OCI-LY3 (cell line): ENCODE results near the gene HERC4.

Source experiments
- H2AFZ ChIP-seq: fragments of 200-600, 300-600 bp; shearing (Covaris generic); 2 replicates; pipeline ENCODE4 v1.6.0; 2014; ENCODE audit warnings: antibody characterized with exemption, low read depth, low read length
- H3K27ac ChIP-seq: fragments of 200-600, 300-600 bp; sonication (generic); 2 replicates; pipeline ENCODE4 v1.5.1; 2014; ENCODE audit warnings: mild to moderate bottlenecking, low read length, moderate library complexity, mixed read lengths
- H3K27me3 ChIP-seq: fragments of 200-600, 300-600 bp; sonication (generic); 2 replicates; pipeline ENCODE4 v1.6.1; 2014; ENCODE audit warnings: low read depth, low read length, mixed read lengths
- H3K36me3 ChIP-seq: fragments of 200-600, 300-600 bp; sonication (generic); replicated peaks from 2 replicates; pipeline ENCODE3; 2014; ENCODE audit warnings: low read depth, low read length, mixed read lengths
- H3K4me1 ChIP-seq: fragments of 300-600, 200-600 bp; sonication (generic); 2 replicates; pipeline ENCODE4 v1.6.1; 2014; ENCODE audit warnings: low read length, mixed read lengths
- H3K4me2 ChIP-seq: fragments of 200-600, 300-600 bp; sonication (generic); 2 replicates; pipeline ENCODE4 v1.6.1; 2014; ENCODE audit warnings: low read length, mixed read lengths
- H3K4me3 ChIP-seq: fragments of 300-600, 200-600 bp; sonication (generic); 2 replicates; pipeline ENCODE4 v1.5.1; 2014; ENCODE audit warnings: antibody characterized with exemption, mild to moderate bottlenecking, low read length, moderate library complexity
- H3K79me2 ChIP-seq: fragments of 300-600, 200-600 bp; shearing (Covaris generic); 2 replicates; pipeline ENCODE4 v1.6.1; 2014; ENCODE audit warnings: mild to moderate bottlenecking, low read length, mixed read lengths
- H3K9ac ChIP-seq: fragments of 300-600, 200-600 bp; shearing (Covaris generic); 2 replicates; pipeline ENCODE4 v1.6.0; 2014; ENCODE audit warnings: mild to moderate bottlenecking, low read length, moderate library complexity
- H3K9me3 ChIP-seq: fragments of 200-600, 300-600 bp; shearing (Covaris generic); 2 replicates; pipeline ENCODE4 v1.6.1; 2014; ENCODE audit warnings: low read length, mixed read lengths; ENCODE audit not compliant: insufficient read depth
- H4K20me1 ChIP-seq: fragments of 200-600, 300-600 bp; sonication (generic); 2 replicates; pipeline ENCODE4 v1.6.1; 2016; ENCODE audit warnings: low read length, mixed read lengths; ENCODE audit not compliant: insufficient read depth
- CTCF ChIP-seq: fragments of 200-600, 300-600 bp; sonication (generic); IDR thresholded peaks from 2 replicates; pipeline ENCODE4 v1.5.1; 2014; ENCODE audit warnings: antibody characterized with exemption, low read length, low read depth
- EZH2phosphoT487 ChIP-seq: fragments of 200-600 bp; shearing (Covaris generic); IDR thresholded peaks from 2 replicates; pipeline ENCODE4 v1.6.1; 2018; ENCODE audit warnings: antibody characterized with exemption, mixed run types, low read depth

Gene HERC4

GRCh38 chr10:67893637-67894036 is 181.4 kb downstream of the HERC4 start:
- no peak overlapping the region for H3K9ac ChIP-seq
- H3K27ac ChIP-seq, result no peak overlapping the region
- TF ChIP-seq CTCF (no peak), EZH2phosphoT487 (no peak)
- H3K27me3 ChIP-seq, result no peaks in the 10 kb centered on the region
- no peak overlapping the region for H2AFZ ChIP-seq
- peaks cover 15% of the 10 kb centered on the region for H3K36me3 ChIP-seq
- no peaks in the 10 kb centered on the region for H4K20me1 ChIP-seq
- H3K4me1 ChIP-seq, result no peaks in the 10 kb centered on the region
- no peak overlapping the region for H3K4me3 ChIP-seq
- no peak overlapping the region for H3K4me2 ChIP-seq
- H3K9me3 ChIP-seq, result no peaks in the 10 kb centered on the region
- H3K79me2 ChIP-seq, result peaks cover 3% of the 10 kb centered on the region

- peak overlapping the region; percentile 71 for H3K27ac ChIP-seq
- H3K36me3 ChIP-seq, result peaks cover 22% of the 10 kb centered on the region
- H3K4me1 ChIP-seq, result peaks cover 6% of the 10 kb centered on the region
- H2AFZ ChIP-seq, result peak overlapping the region; percentile 20; the same call in 1 of the 2 replicates
- peaks cover 4% of the 10 kb centered on the region; the same call in 1 of the 2 replicates for H4K20me1 ChIP-seq
- peaks cover 29% of the 10 kb centered on the region for H3K79me2 ChIP-seq
- peak overlapping the region; percentile 99 for H3K4me3 ChIP-seq
- no peaks in the 10 kb centered on the region for H3K27me3 ChIP-seq
- H3K9me3 ChIP-seq, result no peaks in the 10 kb centered on the region
- peak overlapping the region; percentile 71 for H3K9ac ChIP-seq
- TF ChIP-seq EZH2phosphoT487 (no peak), CTCF (no peak)
- H3K4me2 ChIP-seq, result peak overlapping the region; percentile 79
Observed at GRCh38 chr10:67884842-67885670, 190.0 kb downstream of the HERC4 start.

- Histone ChIP-seq H3K4me3 (peak within 1 kb of the TSS; percentile 99), H3K4me2 (peak within 1 kb of the TSS; percentile 93), H3K36me3 (peaks cover 18% of the 10 kb centered on the region), H3K9ac (peak within 1 kb of the TSS; percentile 78), H4K20me1 (peaks cover 4% of the 10 kb centered on the region; the same call in 1 of the 2 replicates), H3K9me3 (no peaks in the 10 kb centered on the region), H3K79me2 (peaks cover 29% of the 10 kb centered on the region), H3K4me1 (peaks cover 6% of the 10 kb centered on the region), H3K27ac (peak within 1 kb of the TSS; percentile 71), H3K27me3 (no peaks in the 10 kb centered on the region), H2AFZ (peak within 1 kb of the TSS; percentile 97)
- TF ChIP-seq EZH2phosphoT487, result no peak
- no peak for TF ChIP-seq CTCF
Observed at GRCh38 chr10:67884313-67884841, 190.7 kb downstream of the HERC4 start, which contains the start of gene SIRT1. SIRT1 (plus strand) TSS chr10:67884656; CDS start chr10:67884722, 66 bp downstream.

- TF ChIP-seq EZH2phosphoT487 (no peak), CTCF (no peak)
- Histone ChIP-seq H3K9ac (peak overlapping the region; percentile 78), H3K79me2 (peaks cover 29% of the 10 kb centered on the region), H3K9me3 (no peaks in the 10 kb centered on the region), H2AFZ (peak overlapping the region; percentile 97), H3K4me1 (peaks cover 6% of the 10 kb centered on the region), H3K27me3 (no peaks in the 10 kb centered on the region), H3K36me3 (peaks cover 12% of the 10 kb centered on the region), H4K20me1 (peaks cover 4% of the 10 kb centered on the region; the same call in 1 of the 2 replicates), H3K27ac (peak overlapping the region; percentile 71), H3K4me3 (peak overlapping the region; percentile 99), H3K4me2 (peak overlapping the region; percentile 93)
Observed at GRCh38 chr10:67883710-67884312, 191.3 kb downstream of the HERC4 start.
